ENCODE data around the gene SERPINA3.
"Not testable (repeated sequence)": the region's sequence is repeated elsewhere in the genome, so short reads cannot be mapped to it uniquely, and the experiment has no call there.

SERPINA3 gene

GRCh38 chr14:94612174-94612573 lies at the start of gene SERPINA3:
TSS of gene SERPINA3 (plus strand) at chr14:94612391. CDS start at chr14:94614442, 2,051 bp downstream.
- no peak for DNase-seq

- no peak for DNase-seq
Measured at GRCh38 chr14:94562941-94563883, 49.0 kb upstream of the SERPINA3 start.

- no peak for DNase-seq
Measured at GRCh38 chr14:94564381-94564780, 47.8 kb upstream of the SERPINA3 start.

GRCh38 chr14:94568186-94568585 lies 44.0 kb upstream of the SERPINA3 start:
- DNase-seq: no peak

GRCh38 chr14:94569381-94570001 lies 42.7 kb upstream of the SERPINA3 start:
- no peak for DNase-seq

GRCh38 chr14:94570002-94570400 lies 42.2 kb upstream of the SERPINA3 start:
- no peak for DNase-seq

GRCh38 chr14:94570440-94570839 lies 41.8 kb upstream of the SERPINA3 start:
- no peak for DNase-seq

GRCh38 chr14:94571395-94571794 lies 40.8 kb upstream of the SERPINA3 start:
- DNase-seq: no peak

- no peak for DNase-seq
Measured at GRCh38 chr14:94571950-94572349, 40.2 kb upstream of the SERPINA3 start.

GRCh38 chr14:94572637-94573303 lies 39.4 kb upstream of the SERPINA3 start:
- DNase-seq: no peak

- no peak for DNase-seq
Measured at GRCh38 chr14:94573475-94574277, 38.5 kb upstream of the SERPINA3 start.

GRCh38 chr14:94574336-94574735 lies 37.9 kb upstream of the SERPINA3 start:
- no peak for DNase-seq

GRCh38 chr14:94575730-94576585 lies 36.2 kb upstream of the SERPINA3 start:
- DNase-seq: no peak

GRCh38 chr14:94577472-94577871 lies 34.7 kb upstream of the SERPINA3 start:
- DNase-seq: not testable (repeated sequence)

- DNase-seq: no peak
Measured at GRCh38 chr14:94578712-94579111, 33.5 kb upstream of the SERPINA3 start.

GRCh38 chr14:94581127-94581999 lies 30.8 kb upstream of the SERPINA3 start, which contains the start of gene SERPINA5:
TSS of gene SERPINA5 (plus strand) at chr14:94581426. CDS start at chr14:94587363, 5,937 bp downstream.
- DNase-seq: no peak

- DNase-seq: no peak
Measured at GRCh38 chr14:94582199-94582750, 29.9 kb upstream of the SERPINA3 start.

GRCh38 chr14:94582851-94583250 lies 29.3 kb upstream of the SERPINA3 start:
- no peak for DNase-seq

GRCh38 chr14:94583557-94583956 lies 28.6 kb upstream of the SERPINA3 start:
- no peak for DNase-seq

GRCh38 chr14:94584591-94585280 lies 27.5 kb upstream of the SERPINA3 start:
- DNase-seq: no peak
